Subcutaneous adipose tissue (tissue), 4 donors: ENCODE measurements around the gene MAB21L1. TPM values are rescaled to one million over a fixed set of nuclear protein-coding genes. Genes with fewer than 3 reads are reported as not detected.

Experiments
- CTCF ChIP-seq: fragments of 450-650 bp; IDR thresholded peaks from one replicate; pipeline ENCODE4 v1.5.1; 2016; ENCODE audit warnings: low read depth, mild to moderate bottlenecking, control low read depth, antibody characterized with exemption, moderate library complexity
- total RNA-seq, 4 donors: library from RNA; depleted of rRNA; stranded (reverse); fragments of >200 nt; gene quantifications; one replicate each; pipeline ENCODE4 v1.1.0, GENCODE V29; 2016

MAB21L1 gene
- 1 to 10 TPM; 1.3 to 3.5 (median 2.5) TPM for total RNA-seq

GRCh38 chr13:35475960-35476943 is at the start of gene MAB21L1:
MAB21L1 (minus strand) TSS chr13:35476689; CDS start chr13:35476138, 551 bp downstream.
- no peak for TF ChIP-seq CTCF

- TF ChIP-seq CTCF = no peak
Measured at GRCh38 chr13:35524171-35524570, 47.7 kb upstream of the MAB21L1 start.

- TF ChIP-seq CTCF = no peak
Measured at GRCh38 chr13:35518337-35518946, 42.0 kb upstream of the MAB21L1 start.

- TF ChIP-seq CTCF = no peak
Measured at GRCh38 chr13:35514801-35515502, 38.5 kb upstream of the MAB21L1 start.

GRCh38 chr13:35514061-35514477 is 37.6 kb upstream of the MAB21L1 start:
- TF ChIP-seq CTCF = no peak

- no peak for TF ChIP-seq CTCF
Measured at GRCh38 chr13:35512271-35512920, 35.9 kb upstream of the MAB21L1 start.
